CD14-positive monocyte (primary cell): ENCODE measurements around the gene RAB3C. TPM values are rescaled to one million over a fixed set of nuclear protein-coding genes. Genes with fewer than 3 reads are reported as not detected.

Experiments
- DNase-seq, 3 donors: peaks; one replicate each; pipeline ENCODE4 v3.0.0-alpha.2; 2011 to 2022
- H2AFZ ChIP-seq: 2 replicates; pipeline ENCODE4 v1.6.0; 2012; ENCODE audit warnings: mild to moderate bottlenecking, low read depth, low read length, inconsistent platforms; ENCODE audit not compliant: insufficient read depth, poor library complexity, severe bottlenecking
- H3K27ac ChIP-seq, 2 donors: 1 replicate in 1 of 2; 2 replicates in 1 of 2; pipeline ENCODE4 v1.5.1; 2012 to 2013; ENCODE audit warnings: low read length in 2 of 2, control low read depth in 1 of 2, inconsistent platforms in 1 of 2, low read depth in 1 of 2, mild to moderate bottlenecking in 1 of 2
- H3K27me3 ChIP-seq, 2 donors: one replicate each; pipeline versions ENCODE4 v1.6.0 to v1.6.1; 2011 to 2013; ENCODE audit warnings: low read length in 2 of 2; ENCODE audit not compliant: control insufficient read depth in 2 of 2, insufficient read depth in 2 of 2
- H3K36me3 ChIP-seq, 2 donors: replicated peaks in 1 of 2; 1 replicate in 1 of 2; 2 replicates in 1 of 2; pipeline versions ENCODE4 v1.5.1 to v1.6.1; 2012 to 2013; ENCODE audit warnings: low read length in 2 of 2, control low read depth in 1 of 2, inconsistent platforms in 1 of 2, mild to moderate bottlenecking in 1 of 2; ENCODE audit not compliant: insufficient read depth in 2 of 2, control insufficient read depth in 1 of 2
- H3K4me1 ChIP-seq, 2 donors: 1 replicate in 1 of 2; 2 replicates in 1 of 2; pipeline versions ENCODE4 v1.5.1 to v1.6.1; 2012 to 2013; ENCODE audit warnings: low read length in 2 of 2, control low read depth in 1 of 2, inconsistent platforms in 1 of 2, mild to moderate bottlenecking in 1 of 2, moderate library complexity in 1 of 2; ENCODE audit not compliant: insufficient read depth in 2 of 2, control insufficient read depth in 1 of 2
- H3K4me2 ChIP-seq: replicated peaks from 2 replicates; pipeline ENCODE3; 2012; ENCODE audit warnings: low read length, moderate library complexity, mild to moderate bottlenecking; ENCODE audit not compliant: poor library complexity, severe bottlenecking; ENCODE audit errors: extremely low read depth
- H3K4me3 ChIP-seq, 3 experiments: fragments of 200-600 bp in 1 of 3; sonication (generic) in 1 of 3; replicated peaks in 1 of 3; 1 replicate in 2 of 3; 2 replicates in 1 of 3; pipeline ENCODE4 v1.5.1; 2011 to 2013; ENCODE audit warnings: low read length in 3 of 3, mild to moderate bottlenecking in 3 of 3, control low read depth in 2 of 3, low read depth in 2 of 3, inconsistent platforms in 1 of 3, moderate library complexity in 1 of 3
- H3K79me2 ChIP-seq: 2 replicates; pipeline ENCODE4 v1.6.0; 2012; ENCODE audit warnings: mild to moderate bottlenecking, control low read depth, inconsistent platforms, low read length, moderate library complexity; ENCODE audit not compliant: insufficient read depth
- H3K9ac ChIP-seq: 2 replicates; pipeline ENCODE4 v1.6.0; 2017; ENCODE audit warnings: low read length, mild to moderate bottlenecking; ENCODE audit not compliant: insufficient read depth, poor library complexity, severe bottlenecking
- H3K9me3 ChIP-seq, 2 donors: replicated peaks in 1 of 2; 1 replicate in 1 of 2; 2 replicates in 1 of 2; pipeline versions ENCODE4 v1.5.1 to v1.6.1; 2012 to 2013; ENCODE audit warnings: low read length in 2 of 2, control low read depth in 1 of 2; ENCODE audit not compliant: control insufficient read depth in 1 of 2, insufficient read depth in 1 of 2
- H4K20me1 ChIP-seq: 2 replicates; pipeline ENCODE4 v1.6.0; 2012; ENCODE audit warnings: mild to moderate bottlenecking, low read length, control low read depth, moderate library complexity; ENCODE audit not compliant: insufficient read depth
- H3K27ac Mint-ChIP-seq, 7 donors: one replicate each; pipeline ENCODE4 v1.8.0; 2020; ENCODE audit warnings: mild to moderate bottlenecking in 7 of 7, mixed read lengths in 7 of 7, moderate library complexity in 6 of 7, inconsistent platforms in 2 of 7
- H3K27me3 Mint-ChIP-seq, 3 donors: one replicate each; pipeline ENCODE4 v1.8.0; 2021 to 2022; ENCODE audit warnings: low read depth in 3 of 3, mild to moderate bottlenecking in 3 of 3, mixed read lengths in 3 of 3, moderate library complexity in 3 of 3, inconsistent platforms in 1 of 3
- H3K36me3 Mint-ChIP-seq, 2 donors: one replicate each; pipeline ENCODE4 v1.8.0; 2020; ENCODE audit warnings: mixed read lengths in 2 of 2, inconsistent platforms in 1 of 2, mild to moderate bottlenecking in 1 of 2
- H3K4me1 Mint-ChIP-seq: one replicate; pipeline ENCODE4 v1.8.0; 2020; ENCODE audit warnings: mild to moderate bottlenecking, mixed read lengths
- H3K4me3 Mint-ChIP-seq, 2 donors: one replicate each; pipeline ENCODE4 v1.8.0; 2020; ENCODE audit warnings: mild to moderate bottlenecking in 2 of 2, mixed read lengths in 2 of 2, moderate library complexity in 1 of 2
- H3K9me3 Mint-ChIP-seq, 7 donors: one replicate each; pipeline ENCODE4 v1.8.0; 2020 to 2022; ENCODE audit warnings: mixed read lengths in 7 of 7, mild to moderate bottlenecking in 6 of 7, moderate library complexity in 6 of 7, inconsistent platforms in 2 of 7
- WGBS: methylation state at CpG from one replicate; pipeline ENCODE4 v1.1.5; 2013; ENCODE audit warnings: missing lambda C conversion rate; ENCODE audit not compliant: insufficient coverage; 5-methylcytosine and 5-hydroxymethylcytosine counted together
- intact Hi-C, 2 donors: fragments of 100-400 bp; cut with micrococcal nuclease; formaldehyde crosslinking; loops; one replicate each; pipeline versions ENCODE4 v1.15.0 to v1.15.1; 2023
- polyA plus RNA-seq, 3 donors: library from polyadenylated mRNA; depleted of rRNA in 1 of 3; unstranded in 2 of 3; stranded (reverse) in 1 of 3; fragments of 300-500 nt in 2 of 3; fragments of >200 nt in 1 of 3; fragmentation: Illumina TruSeq in 2 of 3; gene quantifications; 1 replicate in 2 of 3; 2 replicates in 1 of 3; pipeline ENCODE4 v1.2.3, GENCODE V29; 2012 to 2021
- TF ChIP-seq, protein P1 (sequence below): fragments of 200-600 bp; IDR thresholded peaks from one replicate; pipeline ENCODE4 v1.8.0; 2022; ENCODE audit warnings: antibody characterized with exemption, mild to moderate bottlenecking

RAB3C gene
- polyA plus RNA-seq, 3 donors = under 0.01 to 0.81 TPM; not detected in 1

DNA sequence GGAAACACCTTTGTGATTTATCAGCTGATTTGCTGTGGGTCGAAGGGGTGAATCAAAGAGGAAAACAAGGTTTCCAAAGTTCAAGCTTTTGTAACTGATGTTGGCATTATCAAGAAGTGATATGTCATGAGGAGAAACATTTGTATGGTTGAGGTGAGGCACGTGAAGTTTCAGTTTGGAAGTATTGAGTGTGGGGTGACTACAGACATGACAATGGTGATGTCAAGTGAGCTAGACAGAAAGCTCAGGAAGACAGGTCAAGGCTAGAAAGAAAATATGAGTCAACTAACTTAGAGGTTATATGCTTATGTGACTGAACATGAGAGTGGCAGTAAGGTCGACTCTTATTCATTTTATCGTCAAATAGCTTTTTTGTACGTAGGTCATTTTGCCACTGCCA lies 99.1 kb downstream of the RAB3C start:
- intact Hi-C loops = no loop called here
- H3K4me3 ChIP-seq = no peak overlapping the region
- H3K27me3 ChIP-seq = no peaks in the 10 kb centered on the region
- 61% methylated on average over 2 of the region's 5 CpGs for WGBS
- H3K4me2 ChIP-seq = no peak overlapping the region
- Mint-ChIP-seq H3K36me3 (no peaks in the 10 kb centered on the region), H3K9me3 (peaks cover 0 to 2% (median 0%) of the 10 kb centered on the region in 7 donors), H3K27me3 (no peaks in the 10 kb centered on the region), H3K4me1 (no peaks in the 10 kb centered on the region), H3K4me3 (no peak overlapping the region), H3K27ac (no peak overlapping the region)
- H3K9me3 ChIP-seq = no peaks in the 10 kb centered on the region
- no peaks in the 10 kb centered on the region for H3K4me1 ChIP-seq
- TF ChIP-seq, protein P1, sequence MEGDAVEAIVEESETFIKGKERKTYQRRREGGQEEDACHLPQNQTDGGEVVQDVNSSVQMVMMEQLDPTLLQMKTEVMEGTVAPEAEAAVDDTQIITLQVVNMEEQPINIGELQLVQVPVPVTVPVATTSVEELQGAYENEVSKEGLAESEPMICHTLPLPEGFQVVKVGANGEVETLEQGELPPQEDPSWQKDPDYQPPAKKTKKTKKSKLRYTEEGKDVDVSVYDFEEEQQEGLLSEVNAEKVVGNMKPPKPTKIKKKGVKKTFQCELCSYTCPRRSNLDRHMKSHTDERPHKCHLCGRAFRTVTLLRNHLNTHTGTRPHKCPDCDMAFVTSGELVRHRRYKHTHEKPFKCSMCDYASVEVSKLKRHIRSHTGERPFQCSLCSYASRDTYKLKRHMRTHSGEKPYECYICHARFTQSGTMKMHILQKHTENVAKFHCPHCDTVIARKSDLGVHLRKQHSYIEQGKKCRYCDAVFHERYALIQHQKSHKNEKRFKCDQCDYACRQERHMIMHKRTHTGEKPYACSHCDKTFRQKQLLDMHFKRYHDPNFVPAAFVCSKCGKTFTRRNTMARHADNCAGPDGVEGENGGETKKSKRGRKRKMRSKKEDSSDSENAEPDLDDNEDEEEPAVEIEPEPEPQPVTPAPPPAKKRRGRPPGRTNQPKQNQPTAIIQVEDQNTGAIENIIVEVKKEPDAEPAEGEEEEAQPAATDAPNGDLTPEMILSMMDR = no peak
- no peaks in the 10 kb centered on the region for H3K36me3 ChIP-seq
- no peak for DNase-seq
- no peak overlapping the region for H3K27ac ChIP-seq
- H4K20me1 ChIP-seq = no peaks in the 10 kb centered on the region
- H2AFZ ChIP-seq = no peak overlapping the region
- no peak overlapping the region for H3K9ac ChIP-seq
- no peaks in the 10 kb centered on the region for H3K79me2 ChIP-seq

DNA sequence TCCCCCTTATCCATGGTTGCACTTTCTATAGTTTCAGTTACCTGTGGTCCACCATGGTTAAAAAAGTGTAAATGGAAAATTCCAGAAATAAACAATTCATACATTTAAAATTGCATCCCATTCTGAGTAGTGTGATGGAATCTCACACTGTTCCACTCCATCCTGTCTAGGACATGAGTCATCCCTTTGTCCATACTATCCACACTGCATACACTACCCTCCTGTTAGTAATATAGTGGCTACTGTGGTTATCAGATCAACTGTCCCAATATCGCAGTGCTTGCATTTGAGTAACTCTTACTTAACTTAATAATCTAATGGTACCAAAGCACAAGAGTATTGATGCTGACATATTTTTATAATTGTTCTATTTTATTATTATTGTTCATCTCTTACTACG lies 100.7 kb downstream of the RAB3C start:
- no peak overlapping the region for H3K27ac ChIP-seq
- TF ChIP-seq, protein P1 = no peak
- intact Hi-C loops = no loop called here
- H3K36me3 ChIP-seq = no peaks in the 10 kb centered on the region
- H3K27ac Mint-ChIP-seq = no peak overlapping the region
- H4K20me1 ChIP-seq = no peaks in the 10 kb centered on the region
- no peak overlapping the region for H3K4me2 ChIP-seq
- H3K27me3 Mint-ChIP-seq = no peaks in the 10 kb centered on the region
- DNase-seq = no peak
- no peak overlapping the region for H3K9ac ChIP-seq
- H3K27me3 ChIP-seq = no peaks in the 10 kb centered on the region
- peaks cover 0 to 2% (median 0%) of the 10 kb centered on the region in 7 donors for H3K9me3 Mint-ChIP-seq
- H3K36me3 Mint-ChIP-seq = no peaks in the 10 kb centered on the region
- H3K4me3 Mint-ChIP-seq = no peak overlapping the region
- no peaks in the 10 kb centered on the region for H3K9me3 ChIP-seq
- no peaks in the 10 kb centered on the region for H3K79me2 ChIP-seq
- no peaks in the 10 kb centered on the region for H3K4me1 Mint-ChIP-seq
- no peak overlapping the region for H3K4me3 ChIP-seq
- no peak overlapping the region for H2AFZ ChIP-seq
- H3K4me1 ChIP-seq = no peaks in the 10 kb centered on the region
- no CpG with 5 or more reads among the region's 2 CpGs for WGBS
